HG03139 (cell line): ENCODE measurements around the gene HOXB13.

Experiments used
- ATAC-seq: cut with Tn5 transposase; IDR thresholded peaks from one replicate; pipeline ENCODE4 v1.9.1; 2021; ENCODE audit not compliant: unreplicated experiment

Gene HOXB13

GRCh38 chr17:48748718-48749566 is 20.4 kb upstream of the HOXB13 start:
- no peak for ATAC-seq

DNA sequence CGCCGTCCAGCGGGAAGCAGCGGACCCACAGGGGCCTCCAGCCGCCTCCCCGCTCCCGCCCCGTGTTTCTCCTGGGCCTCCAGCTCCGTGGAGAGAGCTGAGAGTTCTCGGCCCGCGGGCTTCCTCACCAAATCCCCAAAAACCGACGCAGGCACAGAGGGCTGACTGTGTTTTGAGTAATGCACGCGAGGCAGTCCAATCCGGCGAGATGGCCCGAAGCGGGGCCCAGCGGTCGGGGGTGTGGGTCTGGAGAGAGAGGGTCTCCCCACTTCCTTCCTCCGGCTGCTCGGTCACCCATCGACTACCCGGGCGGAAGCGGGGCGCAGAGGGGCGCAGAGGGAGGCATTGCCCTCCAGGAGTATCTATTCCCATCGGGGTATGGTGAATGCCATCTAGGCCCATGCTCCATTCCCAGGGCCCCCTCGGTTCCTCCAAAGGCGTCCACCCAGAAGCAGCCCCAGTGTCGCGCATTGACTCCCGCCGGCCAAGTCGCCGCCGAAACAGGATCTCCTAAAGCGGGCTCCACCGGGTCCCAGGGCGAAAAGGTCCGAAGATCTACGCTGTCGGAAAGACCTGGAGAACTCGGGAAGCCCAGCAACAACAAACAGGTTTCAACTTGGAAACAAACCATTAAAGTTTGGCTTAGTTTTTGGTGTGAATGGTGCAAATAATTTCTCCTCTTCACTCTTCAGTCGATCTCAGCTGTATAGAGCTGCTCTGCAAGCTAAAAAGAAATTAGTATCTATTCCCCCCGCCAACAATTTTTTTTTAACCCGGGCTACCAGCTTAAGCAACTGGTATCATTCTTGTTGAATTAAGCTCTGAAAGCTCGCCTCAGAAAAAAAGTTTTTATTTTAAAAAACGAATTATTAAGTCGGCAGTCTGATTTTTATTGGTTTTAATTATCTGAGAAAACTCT is 19.2 kb upstream of the HOXB13 start:
- no peak for ATAC-seq

DNA sequence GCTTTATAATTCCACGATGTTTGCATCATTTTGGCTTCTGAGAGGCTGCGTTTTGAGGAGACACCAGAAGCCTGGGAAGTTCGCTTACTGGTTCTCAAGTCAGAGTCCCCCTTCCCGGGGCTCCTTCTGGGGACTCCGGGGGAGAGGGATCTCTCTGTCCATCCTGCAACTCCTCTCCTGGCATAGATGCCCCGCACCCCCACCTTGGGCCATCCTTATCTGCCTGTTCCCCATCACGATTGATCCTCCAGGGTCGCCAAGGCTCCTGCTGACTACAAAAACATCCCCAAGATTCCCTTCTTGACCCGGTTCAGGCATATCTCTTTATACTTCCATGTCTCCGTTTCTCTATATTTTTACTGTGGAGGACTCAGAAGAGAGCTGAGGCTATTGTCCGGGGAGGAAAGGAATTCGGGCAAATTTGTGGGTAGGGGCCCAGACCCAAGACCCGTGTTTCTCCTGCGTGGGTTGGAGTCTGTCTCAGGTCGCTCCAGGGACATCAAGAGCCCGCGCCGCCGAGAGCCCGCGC is 18.4 kb upstream of the HOXB13 start:
- no peak for ATAC-seq

GRCh38 chr17:48745381-48746275 is 17.1 kb upstream of the HOXB13 start:
- no peak for ATAC-seq

- no peak for ATAC-seq
These were observed 12.0 kb upstream of the HOXB13 start for GRCh38 chr17:48740537-48740936.

DNA sequence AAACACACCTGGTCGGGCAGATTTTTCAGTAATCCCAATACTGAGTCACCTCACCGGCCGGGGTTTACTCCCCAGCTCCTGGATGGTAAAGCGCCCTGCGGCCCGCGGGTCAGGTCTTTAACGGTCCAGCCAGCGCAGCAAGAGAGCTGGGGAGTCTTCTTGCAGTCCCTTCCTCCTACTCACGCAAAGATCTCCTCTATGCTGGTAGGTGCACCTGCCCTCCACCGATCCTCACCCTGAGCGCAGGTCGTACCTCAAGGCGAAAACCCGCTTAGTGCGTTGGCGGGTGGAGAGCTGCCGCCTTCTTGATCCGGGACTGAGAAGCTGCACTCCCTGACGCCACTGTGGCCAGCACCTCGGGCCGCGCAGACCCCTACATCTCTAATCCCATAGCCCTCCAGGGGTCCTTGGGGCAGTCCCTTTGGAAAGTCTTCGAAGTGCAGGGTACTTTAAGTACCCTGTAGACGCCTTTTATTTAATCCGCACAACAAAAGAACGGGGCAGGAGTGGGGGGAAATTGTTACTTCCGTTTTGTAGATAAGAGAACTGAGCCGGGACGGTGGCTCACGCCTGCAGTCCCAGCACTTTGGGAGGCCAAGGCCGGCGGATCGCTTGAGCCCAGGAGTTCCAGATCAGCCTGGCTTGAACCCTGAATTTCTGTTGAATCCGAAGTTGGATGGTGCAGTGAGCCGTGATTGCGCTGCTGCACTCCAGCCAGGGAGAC is 10.4 kb upstream of the HOXB13 start:
- ATAC-seq = no peak

DNA sequence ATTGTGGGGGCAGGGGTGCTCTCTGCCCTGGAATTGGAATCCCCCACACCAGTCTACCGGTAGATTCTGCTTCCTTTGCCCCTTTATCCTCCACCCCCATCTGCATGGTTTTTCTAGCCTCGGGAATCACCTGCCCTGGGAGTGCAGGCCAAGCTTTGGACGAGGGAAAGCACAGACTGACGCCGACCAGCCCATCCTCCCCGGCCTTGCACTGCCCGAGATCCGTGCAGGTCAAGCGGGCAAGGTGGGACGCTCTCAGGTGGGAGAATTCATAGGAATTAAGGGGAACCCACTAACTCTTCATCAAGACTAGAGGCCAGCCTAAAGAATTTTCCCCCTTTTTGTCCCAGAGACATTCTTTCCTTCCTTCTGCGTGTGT is 9.9 kb upstream of the HOXB13 start:
- no peak for ATAC-seq

DNA sequence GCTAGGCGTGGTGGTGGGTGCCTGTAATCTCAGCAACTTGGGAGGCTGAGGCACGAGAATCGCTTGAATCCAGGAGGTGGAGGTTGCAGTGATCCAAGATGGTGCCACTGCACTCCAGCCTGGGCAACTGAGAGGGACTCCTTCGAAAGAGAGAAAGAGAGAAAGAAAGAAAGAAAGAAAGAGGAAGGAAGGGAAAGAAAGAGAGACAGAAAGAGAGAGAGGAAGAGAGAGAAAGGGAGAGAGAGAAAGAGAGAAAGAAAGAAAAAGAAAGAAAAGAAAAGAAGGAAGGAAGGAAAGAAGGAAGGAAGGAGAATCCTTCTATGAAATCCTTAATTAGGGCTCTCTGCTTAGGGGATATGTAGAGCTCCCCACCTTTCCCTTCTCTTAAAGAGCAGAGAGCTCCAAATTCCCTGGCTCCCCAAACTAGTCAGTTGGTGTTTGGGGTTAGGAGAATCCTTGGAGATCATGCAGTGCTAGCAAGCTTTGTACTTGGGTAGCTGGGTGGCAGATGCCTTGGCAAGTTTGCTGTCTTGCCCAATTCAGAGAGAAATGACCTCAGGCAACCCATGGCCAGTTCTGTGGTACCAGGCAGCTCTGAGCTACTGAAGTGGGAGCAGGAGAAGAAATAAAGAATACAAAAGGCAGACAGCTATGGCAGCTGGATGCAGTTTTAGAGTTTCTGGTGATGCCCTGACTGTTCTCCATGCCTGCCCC is 8.9 kb upstream of the HOXB13 start:
- ATAC-seq = no peak

DNA sequence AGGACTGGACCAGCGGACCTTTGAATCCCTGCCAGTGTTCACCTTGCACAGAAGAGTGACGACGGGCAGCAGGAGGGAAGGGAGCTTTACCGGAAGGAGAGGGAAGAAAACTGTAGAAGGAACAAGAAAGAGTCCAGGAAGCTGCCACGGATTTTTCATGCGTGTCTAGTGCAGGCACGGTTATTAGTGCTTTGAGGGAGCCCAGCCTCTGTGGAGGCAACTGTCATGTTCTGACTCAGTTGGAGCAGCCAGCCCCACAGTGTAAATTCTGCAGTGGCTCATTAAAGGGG is 6.5 kb upstream of the HOXB13 start:
- no peak for ATAC-seq

GRCh38 chr17:48734333-48735061 is 5.9 kb upstream of the HOXB13 start:
- ATAC-seq = no peak

DNA sequence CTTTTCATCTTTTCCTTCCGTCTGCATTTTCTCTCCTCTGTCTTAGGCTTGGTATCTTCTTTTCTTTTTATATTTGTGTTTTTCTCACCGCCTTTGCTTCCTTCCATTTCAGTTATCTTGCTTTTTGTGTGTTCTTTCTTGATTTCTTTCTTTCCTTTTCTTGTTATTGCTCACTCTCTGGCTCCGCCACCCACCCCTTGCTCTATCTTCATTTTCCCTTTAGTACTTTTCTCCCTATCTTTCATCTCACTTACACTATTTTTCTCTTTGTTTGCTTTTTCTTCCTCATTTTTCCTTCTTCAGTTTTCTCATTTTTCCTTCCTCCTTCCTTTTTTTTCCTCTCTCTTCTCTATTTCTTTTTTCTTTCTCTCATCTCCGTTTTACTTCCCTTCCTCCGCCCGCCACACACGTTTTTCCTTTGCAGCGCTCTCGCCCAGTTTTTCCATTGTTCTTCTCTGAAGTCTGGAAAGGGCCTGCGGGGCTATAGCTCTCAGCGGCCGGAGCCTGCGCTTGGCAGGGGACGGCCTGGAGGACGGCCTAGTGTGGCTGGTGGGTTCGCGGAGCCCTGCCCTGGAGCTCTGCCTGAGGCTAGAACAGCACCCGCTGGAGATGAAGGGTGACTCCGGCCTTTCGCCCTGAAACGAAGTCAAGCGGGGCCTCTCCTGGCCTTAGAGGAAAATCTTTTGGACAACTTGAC is 5.2 kb upstream of the HOXB13 start:
- no peak for ATAC-seq

- no peak for ATAC-seq
These were observed 4.4 kb upstream of the HOXB13 start for GRCh38 chr17:48732688-48733629.

- ATAC-seq = no peak
These were observed 2.8 kb upstream of the HOXB13 start for GRCh38 chr17:48731355-48731754.

- no peak for ATAC-seq
These were observed 1.6 kb upstream of the HOXB13 start for GRCh38 chr17:48730240-48730550.

- ATAC-seq = no peak
These were observed 1.0 kb upstream of the HOXB13 start for GRCh38 chr17:48729335-48730239.

DNA sequence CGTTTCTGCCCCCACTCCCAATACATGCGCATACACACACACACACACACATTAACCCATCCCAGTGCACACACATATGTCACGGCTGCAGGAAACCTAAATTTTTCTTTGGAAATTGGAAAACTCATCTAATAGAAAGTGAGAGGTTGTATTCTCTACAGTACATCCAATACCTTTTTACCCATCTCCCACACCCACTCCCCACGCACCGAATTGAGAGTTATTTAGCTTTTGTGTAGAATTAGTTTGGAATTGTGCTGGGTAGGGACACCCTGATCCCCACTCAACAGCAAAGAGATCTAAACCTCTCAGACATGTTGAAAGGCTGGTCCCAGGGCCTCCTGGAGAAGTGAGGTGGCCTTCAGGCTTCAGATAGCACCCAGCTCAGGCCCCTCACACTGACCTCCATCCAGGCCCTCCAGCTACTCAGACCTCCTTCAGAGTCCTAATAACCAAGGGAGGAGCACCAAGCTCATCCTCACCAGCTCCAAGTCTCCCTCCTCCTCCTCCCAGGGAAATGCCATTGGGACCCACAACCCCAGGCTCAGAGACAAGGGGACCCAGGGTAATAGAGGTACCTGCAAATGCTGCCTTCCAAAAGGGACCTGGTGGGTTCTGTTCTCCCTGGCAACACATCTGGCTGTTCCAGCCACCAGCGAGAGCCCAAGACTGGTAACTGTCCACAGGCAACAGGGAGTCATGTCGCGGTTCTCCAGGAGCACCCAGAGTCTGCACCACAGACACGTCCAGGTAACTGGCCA is 955 bp downstream of the HOXB13 start:
- ATAC-seq = no peak
